ENCODE data around the gene APBA2.

Gene APBA2

GRCh38 chr15:28986108-28986507, 100.3 kb downstream of the APBA2 start:
- no peak for DNase-seq

- no peak for DNase-seq
These were observed 101.0 kb downstream of the APBA2 start for GRCh38 chr15:28986726-28987125.

GRCh38 chr15:28987337-28987736, 101.6 kb downstream of the APBA2 start:
- DNase-seq: peak in 1 of 2 experiments; percentile 51

GRCh38 chr15:28989239-28989830, 103.6 kb downstream of the APBA2 start:
- peak in 1 of 2 experiments; percentile 46 for DNase-seq

- DNase-seq: no peak
These were observed 104.1 kb downstream of the APBA2 start for GRCh38 chr15:28989896-28990295.

GRCh38 chr15:28990390-28990789, 104.6 kb downstream of the APBA2 start:
- no peak for DNase-seq

GRCh38 chr15:28991236-28992171, 105.7 kb downstream of the APBA2 start:
- no peak for DNase-seq

GRCh38 chr15:28992336-28992864, 106.6 kb downstream of the APBA2 start:
- no peak for DNase-seq

GRCh38 chr15:28993051-28993719, 107.4 kb downstream of the APBA2 start:
- no peak for DNase-seq

- DNase-seq: no peak
These were observed 107.9 kb downstream of the APBA2 start for GRCh38 chr15:28993720-28994053.

GRCh38 chr15:28994142-28994830, 108.5 kb downstream of the APBA2 start:
- DNase-seq: peak; percentile 73 to 74

- DNase-seq: no peak
These were observed 109.2 kb downstream of the APBA2 start for GRCh38 chr15:28994831-28995596.

GRCh38 chr15:28995705-28996104, 109.9 kb downstream of the APBA2 start:
- DNase-seq: no peak

- DNase-seq: no peak
These were observed 110.5 kb downstream of the APBA2 start for GRCh38 chr15:28996289-28996688.

- DNase-seq: no peak
These were observed 111.2 kb downstream of the APBA2 start for GRCh38 chr15:28996953-28997352.

- no peak for DNase-seq
These were observed 112.0 kb downstream of the APBA2 start for GRCh38 chr15:28997791-28998190.

- DNase-seq: no peak
These were observed 112.7 kb downstream of the APBA2 start for GRCh38 chr15:28998511-28998910.

GRCh38 chr15:29003191-29003839, 117.5 kb downstream of the APBA2 start:
- no peak for DNase-seq

GRCh38 chr15:29003840-29004233, 118.1 kb downstream of the APBA2 start:
- DNase-seq: no peak

GRCh38 chr15:29005931-29006330, 120.2 kb downstream of the APBA2 start:
- DNase-seq: no peak

- no peak for DNase-seq
These were observed 123.1 kb downstream of the APBA2 start for GRCh38 chr15:29008846-29009245.

GRCh38 chr15:29012097-29012496, 126.3 kb downstream of the APBA2 start:
- DNase-seq: no peak
